GM12873 (cell line): ENCODE results near the gene SLC35F2.

Source experiments
- TF ChIP-seq, protein P1 (sequence below): IDR thresholded peaks from 2 replicates; pipeline ENCODE4 v1.5.1; 2012; ENCODE audit warnings: low read depth, mild to moderate bottlenecking, moderate library complexity, low read length, control low read depth; ENCODE audit not compliant: insufficient read depth; ENCODE audit errors: missing control alignments

Gene SLC35F2

DNA sequence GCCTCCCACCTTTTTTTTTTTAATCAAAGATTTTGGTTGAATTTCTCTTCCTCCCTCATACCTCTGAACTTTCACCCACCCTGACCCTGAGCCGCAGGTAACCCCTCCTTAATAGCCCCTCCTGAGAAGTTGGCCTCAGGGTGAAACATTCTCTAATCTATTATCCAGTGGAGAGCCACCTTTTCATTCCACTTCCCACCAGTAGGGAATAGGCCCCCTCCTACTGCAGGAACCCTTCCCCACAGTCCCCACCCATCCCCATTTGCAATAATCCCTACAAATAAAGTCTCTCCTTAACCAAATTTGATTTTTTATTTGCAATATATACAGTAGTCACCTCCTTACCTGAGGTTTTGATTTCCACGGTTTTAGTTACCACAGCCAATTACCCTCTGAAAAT lies 2.1 kb upstream of the SLC35F2 start:
- TF ChIP-seq, protein P1, sequence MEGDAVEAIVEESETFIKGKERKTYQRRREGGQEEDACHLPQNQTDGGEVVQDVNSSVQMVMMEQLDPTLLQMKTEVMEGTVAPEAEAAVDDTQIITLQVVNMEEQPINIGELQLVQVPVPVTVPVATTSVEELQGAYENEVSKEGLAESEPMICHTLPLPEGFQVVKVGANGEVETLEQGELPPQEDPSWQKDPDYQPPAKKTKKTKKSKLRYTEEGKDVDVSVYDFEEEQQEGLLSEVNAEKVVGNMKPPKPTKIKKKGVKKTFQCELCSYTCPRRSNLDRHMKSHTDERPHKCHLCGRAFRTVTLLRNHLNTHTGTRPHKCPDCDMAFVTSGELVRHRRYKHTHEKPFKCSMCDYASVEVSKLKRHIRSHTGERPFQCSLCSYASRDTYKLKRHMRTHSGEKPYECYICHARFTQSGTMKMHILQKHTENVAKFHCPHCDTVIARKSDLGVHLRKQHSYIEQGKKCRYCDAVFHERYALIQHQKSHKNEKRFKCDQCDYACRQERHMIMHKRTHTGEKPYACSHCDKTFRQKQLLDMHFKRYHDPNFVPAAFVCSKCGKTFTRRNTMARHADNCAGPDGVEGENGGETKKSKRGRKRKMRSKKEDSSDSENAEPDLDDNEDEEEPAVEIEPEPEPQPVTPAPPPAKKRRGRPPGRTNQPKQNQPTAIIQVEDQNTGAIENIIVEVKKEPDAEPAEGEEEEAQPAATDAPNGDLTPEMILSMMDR = no peak

DNA sequence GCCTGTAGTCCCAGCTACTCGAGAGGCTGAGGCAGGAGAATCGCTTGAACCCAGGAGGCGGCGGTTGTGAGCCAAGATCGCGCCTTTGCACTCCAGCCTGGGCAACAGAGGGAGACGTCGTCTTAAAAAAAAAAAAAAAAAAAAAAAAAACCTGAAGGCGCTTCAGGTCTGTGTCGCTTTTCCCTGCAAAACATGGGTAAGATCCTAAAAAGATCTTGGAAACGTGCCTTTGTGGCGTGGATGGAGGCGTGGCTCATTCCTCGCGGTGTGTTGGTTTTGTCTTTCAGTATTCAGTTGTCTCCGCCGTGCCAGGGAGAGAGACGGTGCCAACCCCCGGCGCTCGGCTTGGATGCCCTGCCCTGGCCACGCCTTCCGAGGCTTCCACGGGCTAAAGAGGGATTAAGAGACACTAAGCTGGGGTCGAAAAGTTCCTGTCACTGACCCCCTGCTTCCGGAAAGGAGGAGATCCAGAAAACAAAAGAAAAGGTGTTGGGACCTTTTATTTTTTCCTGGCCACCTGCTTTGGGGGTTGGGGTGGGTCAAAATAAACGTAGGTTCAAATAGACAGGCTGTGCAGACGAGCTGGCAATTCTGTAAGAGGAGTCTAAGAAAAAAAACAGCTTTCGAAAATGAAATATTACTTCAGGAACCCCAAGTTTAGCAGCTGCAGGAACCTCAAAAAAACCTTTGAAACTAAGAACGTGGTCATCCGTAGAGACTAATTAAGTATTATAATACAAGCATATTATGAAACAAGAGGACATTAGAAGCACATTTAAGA lies 1.1 kb upstream of the SLC35F2 start:
- TF ChIP-seq, protein P1 = no peak

DNA sequence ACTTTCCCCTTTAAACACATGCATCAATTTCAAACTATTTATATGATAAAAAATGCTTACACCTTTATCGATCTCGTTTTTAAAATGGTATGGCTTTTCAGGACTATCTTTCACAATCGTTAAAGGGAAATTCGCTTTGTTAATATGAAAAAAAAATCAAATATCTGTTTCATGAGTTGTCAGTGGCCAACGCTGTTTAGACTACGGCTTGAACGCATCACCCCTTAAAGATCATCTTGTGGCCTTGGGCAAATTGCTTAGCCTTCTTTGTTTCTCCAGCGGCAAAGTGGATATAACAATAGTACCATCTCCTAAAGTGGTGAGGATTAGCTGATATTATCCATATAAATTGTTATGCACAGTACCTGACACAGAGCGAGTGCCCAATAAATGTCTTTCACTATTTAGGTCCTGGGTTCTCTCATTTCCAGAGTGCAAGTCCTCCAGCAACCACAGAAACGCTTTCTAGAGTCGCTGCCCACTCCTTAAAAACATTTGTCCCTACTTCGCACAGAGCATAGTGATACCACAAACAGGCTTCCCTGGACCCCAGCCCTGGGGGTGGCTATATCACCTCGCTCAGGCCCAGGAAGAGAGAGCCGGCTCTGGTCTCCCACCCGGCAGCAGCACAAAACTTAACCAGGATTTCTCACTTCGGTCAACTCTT lies 904 bp downstream of the SLC35F2 start:
- TF ChIP-seq, protein P1 = no peak

DNA sequence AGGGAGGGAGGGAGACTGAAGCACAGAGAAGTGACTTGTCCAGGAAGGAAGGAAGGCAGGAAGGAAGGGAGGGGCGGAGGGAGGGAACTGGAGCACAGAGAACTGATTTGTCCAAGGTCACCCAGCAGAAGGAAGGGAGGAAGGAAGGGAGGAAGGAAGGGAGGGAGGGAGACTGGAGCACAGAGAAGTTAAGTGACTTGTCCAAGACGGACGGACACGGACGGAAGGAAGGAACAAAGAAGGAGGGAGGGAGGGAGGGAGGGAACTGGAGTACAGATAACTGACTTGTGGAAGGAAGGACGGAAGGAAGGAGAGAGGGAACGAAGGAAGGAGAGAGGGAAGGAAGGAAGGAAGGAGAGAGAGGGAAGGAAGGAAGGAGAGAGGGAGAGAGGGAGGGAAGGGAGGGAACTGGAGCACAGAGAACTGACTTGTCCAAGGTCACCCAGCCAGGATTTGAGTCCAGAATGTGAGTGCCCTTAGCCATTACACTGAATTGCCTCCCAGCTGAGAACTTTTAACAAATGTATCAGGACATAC lies 1.5 kb downstream of the SLC35F2 start:
- TF ChIP-seq, protein P1 = no peak

DNA sequence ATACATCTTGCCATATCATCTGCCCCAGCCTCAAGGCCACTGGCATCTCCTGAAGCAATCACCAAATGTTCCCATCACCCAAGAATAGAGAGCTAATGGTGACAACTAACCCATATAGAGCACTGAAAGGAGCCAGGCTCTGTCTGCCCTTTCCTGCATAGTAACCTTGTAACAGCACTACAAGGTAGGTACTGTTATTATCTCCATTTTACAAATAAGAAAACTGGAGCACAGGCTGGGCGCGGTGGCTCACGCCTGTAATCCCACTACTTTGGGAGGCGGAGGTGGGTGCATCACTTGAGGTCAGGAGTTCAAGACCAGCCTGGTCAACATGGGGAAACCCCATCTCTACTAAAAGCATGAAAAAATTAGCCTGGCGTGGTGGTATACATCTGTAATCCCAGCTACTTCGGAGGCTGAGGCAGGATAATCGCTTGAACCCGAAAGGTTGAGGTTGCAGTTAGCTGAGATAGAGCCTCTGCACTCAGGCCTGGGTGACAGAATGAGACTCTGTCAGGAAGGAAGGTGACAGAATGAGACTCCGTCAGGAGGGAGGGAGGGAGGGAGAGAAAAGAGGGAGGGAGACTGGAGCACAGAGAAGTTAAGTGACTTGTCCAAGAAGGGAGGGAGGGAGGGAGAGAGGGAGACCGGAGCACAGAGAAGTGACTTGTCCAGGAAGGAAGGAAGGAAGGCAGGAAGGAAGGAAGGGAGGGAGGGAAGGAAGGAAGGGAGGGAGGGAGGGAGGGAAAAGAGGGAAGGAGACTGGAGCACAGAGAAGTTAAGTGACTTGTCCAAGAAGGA lies 2.2 kb downstream of the SLC35F2 start:
- TF ChIP-seq, protein P1 = no peak

DNA sequence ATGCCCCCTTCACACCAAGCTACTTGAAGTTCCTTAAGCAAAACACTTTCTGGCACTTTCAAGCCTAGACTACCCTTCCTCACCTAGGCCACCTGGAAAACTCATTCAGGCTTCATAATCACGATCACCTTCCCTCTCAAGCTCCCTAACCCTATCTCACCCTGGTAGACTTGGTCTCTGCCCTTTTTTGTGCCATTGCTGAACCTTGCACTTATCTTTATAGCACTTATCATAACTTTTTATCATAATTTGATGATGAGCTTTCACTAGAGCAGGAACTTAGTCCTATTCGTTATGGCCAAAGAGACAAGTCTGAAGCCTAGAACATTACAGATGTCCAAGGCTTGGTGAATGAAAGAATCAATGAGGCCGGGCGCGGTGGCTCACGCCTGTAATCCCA lies 5.5 kb downstream of the SLC35F2 start:
- TF ChIP-seq, protein P1 = no peak
